GM18499 (cell line): ENCODE measurements around the gene NR2F1-AS1.

Source experiments
- ATAC-seq: cut with Tn5 transposase; IDR thresholded peaks from one replicate; pipeline ENCODE4 v1.9.1; 2021; ENCODE audit warnings: moderate number of reproducible peaks; ENCODE audit not compliant: insufficient read depth, unreplicated experiment

The NR2F1-AS1 gene

DNA sequence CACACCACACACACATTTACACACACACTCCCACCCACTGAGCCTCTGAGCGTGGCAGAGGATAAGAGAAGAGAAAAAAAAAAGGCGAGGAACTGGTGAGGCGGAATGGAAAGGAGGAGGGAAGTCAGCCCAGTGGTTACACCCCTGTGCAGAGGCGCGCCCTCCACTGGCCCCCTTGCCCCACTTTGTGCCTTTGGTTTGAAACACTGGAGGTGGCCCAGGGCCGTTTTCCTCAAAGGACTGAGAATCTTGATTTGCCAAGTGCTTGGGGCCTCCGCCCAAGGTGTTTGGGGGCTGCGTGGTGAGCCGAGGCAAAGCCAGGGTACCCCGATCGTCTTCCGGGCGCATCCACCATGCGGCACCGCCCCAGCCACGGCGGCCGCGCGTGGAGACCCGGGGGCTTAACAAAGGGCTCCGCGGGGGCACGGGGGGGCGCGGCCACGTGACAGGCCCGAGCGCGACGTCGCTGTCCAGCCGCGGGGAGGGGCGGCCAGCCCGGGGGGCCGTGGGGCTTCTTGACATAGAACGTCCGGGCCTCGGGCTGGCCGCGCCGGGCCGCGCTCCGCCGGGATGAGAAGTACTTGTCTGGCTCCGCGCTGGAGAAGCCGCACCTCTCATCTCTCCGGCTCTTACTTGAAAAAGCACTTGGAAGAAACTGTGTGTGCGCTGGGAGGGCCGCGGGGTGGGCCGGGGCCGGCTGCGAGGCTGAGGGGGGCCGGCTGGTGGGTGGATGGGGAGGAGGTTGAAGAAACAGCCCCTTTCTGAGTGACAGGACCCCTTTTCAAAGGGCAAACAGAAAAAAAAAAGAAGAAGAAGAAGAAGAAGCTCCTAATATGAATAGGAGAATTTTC lies 23.0 kb upstream of the NR2F1-AS1 start:
- ATAC-seq, result no peak

DNA sequence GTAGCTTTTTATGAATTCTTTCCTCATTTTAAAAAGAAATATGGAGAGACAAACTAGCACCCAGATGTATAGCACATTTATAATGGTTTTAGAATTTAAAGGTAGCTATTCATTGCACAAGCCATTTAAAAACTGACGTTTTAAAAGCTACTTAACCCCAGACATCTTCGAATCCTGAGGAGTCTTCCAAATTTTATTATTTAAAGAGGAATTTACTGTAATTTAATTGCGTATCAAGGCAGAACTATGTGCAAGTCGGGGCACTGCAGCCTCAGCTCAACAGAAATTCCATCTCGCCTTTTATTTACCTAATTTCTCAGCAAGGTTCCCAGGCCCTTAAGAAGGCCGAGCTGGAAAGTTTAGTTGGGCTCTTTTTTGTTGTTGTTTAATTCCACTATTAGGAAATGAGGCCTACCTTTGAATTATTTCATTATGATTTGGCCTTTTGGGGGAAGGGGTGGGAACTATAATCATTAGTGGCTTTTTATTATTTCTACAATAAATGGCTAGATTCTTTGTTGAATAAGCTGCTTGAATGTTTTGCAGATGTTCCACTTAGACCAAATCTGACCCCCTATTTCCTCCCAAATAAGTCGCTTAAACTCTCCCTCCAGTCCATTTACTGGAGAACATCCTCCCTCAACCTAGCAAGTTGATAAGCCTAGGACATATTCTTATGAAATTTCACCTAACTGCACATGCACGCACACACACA lies 22.2 kb upstream of the NR2F1-AS1 start:
- no peak for ATAC-seq

DNA sequence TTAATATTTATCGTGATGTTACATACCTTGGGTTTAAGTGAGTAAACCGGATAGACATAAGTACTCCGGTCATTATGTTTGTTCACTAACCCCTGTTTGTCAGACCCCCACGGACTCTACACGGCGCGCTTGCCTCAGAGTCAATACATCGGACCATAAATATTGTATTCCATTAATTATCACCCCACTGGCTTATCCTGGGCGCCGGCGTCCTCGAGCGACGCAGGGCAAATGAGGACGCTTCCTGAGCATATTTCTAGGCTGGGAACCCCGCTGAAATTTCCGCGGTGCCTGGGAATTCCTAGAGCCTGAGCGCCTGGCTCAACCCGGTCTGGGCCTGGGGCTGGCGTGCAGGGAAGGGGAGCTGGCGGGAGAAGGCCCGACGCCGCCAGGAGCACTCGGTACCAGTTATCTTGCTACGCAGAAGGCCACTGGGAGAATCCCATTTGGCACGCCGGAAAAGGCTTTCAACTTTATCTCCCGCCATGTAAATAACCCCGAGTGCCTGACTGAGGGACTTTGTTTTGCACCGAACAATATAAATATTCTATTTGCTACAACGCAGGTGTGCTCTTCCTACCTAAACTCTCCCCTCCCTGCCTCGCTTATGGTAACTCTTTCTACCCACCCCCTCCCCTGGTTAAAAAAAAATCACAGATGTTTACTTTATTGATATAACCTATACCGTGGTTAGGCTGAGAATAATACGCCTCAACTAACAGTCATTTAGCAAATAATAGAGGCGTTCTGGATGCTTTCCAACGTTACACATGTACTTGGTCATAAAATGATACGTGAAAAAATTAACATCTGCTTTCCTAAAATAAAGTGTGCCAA lies 21.4 kb upstream of the NR2F1-AS1 start:
- no peak for ATAC-seq

DNA sequence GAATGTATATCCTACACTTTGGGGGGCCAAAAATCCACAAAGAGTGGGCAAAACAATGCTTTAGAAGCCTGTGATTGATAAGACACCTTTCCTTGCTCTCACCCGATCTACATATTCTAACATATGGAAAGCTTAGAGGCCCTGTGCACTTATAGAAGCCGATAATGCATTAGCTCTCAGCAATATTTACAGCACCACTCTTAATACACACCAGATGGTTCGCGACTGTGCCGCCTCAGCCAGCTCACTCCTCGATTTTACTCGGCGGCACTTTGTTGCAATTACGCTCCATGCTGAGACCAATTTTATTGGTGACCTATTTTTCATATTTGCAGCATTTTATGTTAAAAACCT lies 20.8 kb upstream of the NR2F1-AS1 start:
- no peak for ATAC-seq

DNA sequence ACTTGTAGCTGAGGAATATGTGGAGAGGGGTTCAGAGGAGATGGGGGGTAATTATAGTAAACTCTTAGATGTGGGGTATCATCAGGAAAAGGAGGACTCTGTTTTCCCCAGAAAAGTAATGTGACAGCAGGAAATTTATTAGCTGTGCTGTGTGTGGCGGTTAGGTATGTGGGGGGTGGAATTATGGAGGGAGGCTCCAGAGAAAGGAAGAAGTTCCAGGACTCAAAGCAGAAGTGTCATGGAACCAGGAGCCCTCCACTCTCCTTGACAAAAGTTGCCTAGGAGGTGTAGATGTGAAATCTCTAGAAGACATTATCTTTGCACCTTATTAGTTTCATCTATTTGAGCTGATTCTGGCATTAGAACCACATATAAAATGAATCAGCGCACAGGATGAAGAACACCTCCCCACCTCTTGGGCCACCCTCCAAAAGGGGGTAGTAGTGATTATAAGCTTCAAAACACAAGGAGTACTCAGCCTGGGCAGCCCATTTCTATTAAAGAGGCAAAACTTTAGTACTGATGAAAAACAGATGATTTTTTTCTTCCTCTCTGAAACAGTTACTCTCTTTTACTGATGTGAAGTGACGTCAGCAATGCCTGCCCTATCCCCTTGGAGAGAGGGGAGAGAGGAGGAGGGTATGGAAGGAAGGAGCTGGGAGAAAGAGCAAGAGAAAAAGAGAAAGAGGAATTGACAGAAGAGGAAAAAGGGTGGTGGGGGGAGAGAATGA lies 20.2 kb upstream of the NR2F1-AS1 start:
- ATAC-seq, result no peak

DNA sequence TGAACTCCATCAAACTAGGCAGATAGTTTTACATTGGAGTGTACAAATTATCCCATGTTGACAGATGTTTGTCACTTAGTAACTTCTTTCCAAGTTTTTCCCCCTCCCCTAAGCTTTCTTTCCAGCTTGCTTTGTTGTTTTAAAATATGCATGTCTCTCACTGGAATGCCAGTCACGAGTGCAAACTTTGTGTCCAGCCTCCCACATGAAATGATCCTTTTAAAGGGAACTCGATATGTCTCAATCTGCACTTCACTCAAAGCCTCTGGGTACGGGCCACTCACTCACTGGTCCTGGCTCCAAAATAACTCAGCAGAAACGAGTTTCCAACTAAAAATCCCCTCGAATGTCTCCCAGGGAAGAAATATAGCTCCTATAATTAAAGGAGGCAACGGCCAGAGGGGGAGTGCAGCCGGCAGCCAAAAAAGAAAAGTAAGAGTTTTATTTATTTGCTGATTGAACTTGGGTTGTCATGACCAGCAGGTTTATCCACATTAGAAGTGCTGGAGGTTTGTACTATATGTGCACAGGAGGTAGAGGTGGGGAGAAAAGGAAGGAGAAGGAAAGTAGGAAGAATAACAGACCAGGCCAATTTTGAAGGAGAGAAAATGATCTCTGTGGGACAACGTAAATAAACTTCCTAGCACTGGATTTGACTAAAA lies 19.5 kb upstream of the NR2F1-AS1 start:
- ATAC-seq, result no peak

DNA sequence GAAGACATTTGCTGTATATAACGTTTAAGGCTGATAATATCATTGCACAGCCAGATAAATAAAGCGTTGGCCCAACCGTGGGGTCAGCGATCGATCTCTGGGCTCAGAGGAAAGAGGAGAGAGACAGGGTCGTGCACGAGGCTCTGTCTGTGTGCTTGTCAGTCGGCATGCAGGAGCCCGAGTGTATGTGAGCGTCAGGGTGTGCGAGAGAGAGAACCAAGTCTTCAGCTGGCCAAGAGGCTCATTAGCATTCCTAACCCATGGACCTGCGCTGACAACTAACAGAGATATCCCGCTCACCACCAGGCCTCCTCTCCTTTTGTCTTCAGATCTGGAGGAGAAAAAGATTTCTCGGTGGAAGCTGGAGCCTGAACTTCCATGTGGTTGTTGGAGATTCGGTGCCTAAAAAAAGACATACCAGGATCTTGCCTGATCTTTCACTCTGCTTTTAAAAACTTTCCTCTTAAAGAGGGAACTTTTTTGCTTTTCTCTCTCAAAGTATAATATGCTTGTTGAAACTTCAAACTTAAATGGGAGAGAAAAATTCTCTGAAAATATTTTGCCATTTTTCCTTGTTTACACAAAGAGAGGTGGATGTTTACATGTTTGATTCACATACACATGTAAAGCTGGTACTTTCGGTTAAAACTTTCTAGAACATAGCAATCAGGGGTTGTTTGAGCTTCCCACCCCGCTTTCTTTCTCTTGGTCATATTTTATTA lies 18.5 kb upstream of the NR2F1-AS1 start:
- ATAC-seq, result no peak

DNA sequence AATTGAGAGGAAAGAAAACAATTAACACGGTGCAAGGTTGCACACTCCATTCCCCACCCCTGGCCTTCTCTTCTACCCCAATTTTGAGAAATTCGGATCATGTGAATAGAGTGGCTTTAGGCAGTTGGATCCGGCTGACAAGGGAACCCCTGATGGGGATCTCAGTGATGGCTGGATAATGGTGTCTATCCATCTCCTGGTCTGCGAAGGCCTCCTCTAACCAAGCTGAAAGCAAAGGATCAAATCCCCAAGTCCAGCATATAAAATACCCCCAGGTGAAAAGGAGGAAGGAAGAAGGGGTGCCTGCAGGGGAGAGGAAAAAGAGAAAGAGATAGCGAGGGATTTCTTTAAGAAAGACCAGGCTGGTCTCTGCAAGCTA lies 18.0 kb upstream of the NR2F1-AS1 start:
- no peak for ATAC-seq

DNA sequence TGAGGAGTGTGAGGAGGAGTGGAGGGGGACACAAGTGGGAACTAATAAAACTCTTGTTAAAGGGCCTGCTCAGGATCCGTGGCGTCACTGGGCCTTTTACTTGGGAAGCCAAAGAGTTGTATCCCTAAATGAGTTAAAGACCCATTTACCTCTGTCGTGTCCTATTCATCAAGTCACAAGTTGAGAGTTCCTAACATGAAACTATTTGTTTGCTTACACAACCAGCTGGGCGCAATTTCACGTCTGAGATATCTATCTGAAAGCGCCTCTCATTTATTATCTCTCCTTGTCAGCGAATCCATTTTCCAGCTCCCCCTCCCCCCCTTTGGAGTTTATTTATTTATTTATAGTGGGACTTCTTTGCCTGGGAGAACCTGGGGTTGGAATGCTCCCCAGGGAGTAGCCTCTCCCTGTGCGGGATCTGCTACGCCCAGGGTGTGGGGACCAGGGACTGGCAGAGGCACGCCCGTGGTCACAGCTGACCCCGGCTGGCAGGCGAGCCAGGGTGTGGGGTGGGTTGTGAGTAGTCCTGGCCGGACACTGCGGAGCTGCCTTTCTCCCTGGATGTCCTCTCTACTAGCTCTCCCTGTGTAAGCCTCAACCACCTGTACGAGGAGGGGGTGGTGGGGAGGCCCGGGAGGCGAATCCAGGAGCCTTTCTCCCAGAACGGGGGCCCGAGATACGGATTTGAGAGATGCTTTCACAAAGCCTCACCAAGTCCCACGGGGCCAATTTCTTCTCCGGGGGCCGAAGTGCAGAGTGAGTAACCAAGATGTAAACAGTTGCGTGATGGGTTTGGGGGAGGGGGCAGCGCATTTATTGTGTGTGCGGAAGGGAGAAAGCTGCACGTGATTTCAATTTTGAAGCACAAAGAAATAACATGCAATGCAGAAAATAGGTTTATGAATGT lies 17.3 kb upstream of the NR2F1-AS1 start:
- no peak for ATAC-seq

DNA sequence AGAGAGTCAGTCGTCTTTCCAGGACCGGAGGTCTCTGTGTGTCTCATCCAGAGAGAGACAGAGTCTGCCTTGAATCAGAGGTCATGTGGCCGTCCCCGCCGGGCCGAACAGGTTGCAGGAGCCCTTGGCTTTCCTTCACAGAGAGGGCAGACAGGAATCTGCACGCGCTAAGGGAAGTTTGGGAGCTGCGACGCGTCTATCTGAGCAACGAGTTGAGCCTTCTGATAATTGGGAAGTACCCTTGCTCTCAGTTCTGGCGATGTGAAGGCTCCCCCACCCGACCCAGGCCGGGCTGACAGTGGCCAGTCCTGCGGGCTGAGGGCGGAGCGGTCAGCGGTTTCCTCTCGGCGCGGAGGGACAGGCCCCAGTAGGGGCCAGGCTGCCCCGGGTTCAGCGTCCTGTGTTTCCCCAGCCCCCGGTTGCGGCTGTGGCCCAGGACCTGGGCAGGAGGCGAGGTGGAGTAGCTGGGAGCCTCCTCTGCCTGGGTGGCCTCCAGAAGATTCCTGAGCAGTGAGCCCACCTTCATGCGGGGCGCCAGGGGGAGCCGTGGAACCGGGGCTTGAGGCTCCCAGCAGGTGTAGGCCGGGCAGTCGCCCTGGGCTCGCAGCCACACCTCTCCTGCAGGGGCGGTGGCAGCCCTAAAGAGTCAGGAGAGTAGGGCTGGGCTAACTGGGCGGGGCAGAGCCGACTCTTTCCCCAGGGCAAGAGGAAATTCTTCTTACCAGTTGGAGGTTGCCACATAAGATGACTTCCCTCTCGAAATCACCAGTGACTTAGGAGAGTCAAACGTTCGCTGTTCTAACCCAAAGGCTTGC lies 15.9 kb upstream of the NR2F1-AS1 start:
- no peak for ATAC-seq

DNA sequence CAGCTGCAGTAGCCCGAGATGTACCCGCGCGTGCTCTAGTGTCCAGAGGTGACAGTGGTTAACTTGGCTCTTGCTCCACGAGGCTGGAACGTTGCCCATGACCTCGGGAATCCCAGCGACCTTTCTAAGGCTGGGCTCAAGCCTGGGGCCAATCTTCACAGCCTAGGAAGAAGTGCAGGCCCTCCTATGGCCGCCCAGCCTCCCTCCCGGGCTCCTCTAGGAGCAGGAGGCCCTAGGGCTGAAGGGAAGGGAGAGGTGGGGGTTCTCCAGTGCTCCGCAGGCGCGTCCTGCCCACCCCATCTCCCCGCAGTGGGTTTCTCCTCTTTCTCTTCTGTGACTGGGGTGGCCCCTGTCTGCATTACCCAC lies 15.3 kb upstream of the NR2F1-AS1 start:
- no peak for ATAC-seq

DNA sequence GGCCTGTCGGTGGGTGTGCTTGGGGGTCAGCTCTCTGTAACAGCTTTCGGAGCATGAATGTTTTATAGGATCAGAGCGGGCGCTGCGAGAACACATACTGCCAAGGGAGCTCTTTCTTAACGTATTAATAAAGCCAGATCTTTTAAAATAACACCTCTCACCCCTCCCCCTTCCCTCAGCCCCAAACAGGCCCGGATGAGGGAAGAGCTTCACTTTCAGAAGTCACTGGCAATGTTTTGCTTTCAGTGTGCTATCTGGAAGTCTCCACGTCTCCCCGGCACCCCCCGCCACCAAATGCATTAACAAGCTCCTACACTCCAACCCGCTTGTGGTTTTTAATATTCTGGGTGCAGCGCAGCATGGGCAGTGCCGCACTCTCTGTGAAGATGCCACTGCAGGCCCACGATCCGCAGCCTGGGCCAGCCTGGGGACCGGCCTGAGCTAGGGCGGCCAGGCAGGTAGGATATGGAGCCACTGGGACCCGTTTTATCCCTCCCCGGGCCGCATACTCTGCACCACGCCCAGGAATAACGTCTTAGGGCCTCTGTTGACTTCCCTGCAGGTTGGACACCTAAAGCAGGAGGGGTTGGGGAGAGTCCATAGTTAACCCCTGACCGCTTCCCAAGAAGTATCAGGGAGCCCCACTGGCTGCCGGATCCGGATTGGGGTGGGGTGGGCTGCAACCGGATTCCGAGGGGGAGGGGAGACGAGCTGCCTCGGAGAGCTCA lies 14.6 kb upstream of the NR2F1-AS1 start:
- ATAC-seq, result no peak

DNA sequence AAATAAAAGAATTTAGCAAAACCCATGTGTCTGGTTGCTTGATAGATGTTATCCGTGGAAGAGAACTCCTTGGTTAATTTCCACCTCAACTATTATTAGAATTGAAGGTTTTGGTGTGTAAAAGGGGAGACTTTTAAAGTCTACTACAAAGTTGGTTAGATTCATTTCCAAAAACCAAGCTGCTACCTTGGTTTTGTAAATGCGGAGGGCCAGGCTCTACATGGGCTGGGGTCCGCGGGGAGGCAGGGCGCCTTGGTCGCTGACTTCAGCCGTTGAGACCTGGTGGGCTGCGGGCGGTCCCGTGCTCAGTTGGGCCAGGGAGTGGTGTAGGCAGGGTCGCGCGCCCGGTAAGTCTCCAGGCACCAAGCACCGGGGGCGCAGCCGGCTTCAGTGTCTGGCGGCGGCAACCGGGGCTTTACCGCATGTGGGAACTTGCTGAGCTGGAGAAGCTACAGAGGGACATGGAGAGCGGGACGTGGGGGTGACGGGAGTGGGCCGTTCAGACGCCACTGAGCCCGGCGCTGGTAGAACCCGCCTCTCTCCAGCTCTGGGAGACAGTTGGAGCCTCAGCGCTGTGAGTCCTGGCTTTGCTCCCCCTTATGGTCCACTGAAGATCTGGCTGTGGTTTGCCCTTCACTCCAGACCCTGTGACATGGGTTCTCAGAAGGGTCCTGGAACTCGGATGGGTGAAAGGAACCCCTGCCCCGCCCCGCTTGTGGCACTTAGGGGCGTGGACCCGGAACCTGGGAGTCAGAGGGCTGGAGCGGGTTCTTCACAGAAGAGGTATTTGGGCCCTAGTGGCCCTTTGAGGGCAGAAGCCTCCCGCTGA lies 13.8 kb upstream of the NR2F1-AS1 start:
- no peak for ATAC-seq

DNA sequence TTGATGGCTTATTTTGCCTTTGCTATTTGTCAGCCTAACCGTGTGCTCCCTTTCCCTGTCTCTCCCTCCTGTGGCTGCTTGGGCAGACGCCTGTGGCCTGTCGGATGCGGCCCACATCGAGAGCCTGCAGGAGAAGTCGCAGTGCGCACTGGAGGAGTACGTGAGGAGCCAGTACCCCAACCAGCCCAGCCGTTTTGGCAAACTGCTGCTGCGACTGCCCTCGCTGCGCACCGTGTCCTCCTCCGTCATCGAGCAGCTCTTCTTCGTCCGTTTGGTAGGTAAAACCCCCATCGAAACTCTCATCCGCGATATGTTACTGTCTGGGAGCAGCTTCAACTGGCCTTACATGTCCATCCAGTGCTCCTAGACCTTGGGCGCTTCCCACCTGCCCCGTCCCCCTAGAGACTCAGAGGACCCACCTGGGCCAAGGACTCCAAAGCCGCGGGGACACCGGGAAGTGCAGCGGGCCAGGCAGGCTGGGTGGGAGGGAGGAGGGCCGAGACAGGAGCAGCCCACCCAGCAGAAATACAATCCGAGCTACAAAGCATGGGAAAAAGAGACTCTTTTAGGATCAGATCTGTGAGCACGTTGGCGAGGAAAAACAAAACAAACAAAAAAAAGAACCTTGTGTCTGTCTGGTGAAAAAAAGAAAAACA lies 12.6 kb upstream of the NR2F1-AS1 start:
- ATAC-seq, result no peak

DNA sequence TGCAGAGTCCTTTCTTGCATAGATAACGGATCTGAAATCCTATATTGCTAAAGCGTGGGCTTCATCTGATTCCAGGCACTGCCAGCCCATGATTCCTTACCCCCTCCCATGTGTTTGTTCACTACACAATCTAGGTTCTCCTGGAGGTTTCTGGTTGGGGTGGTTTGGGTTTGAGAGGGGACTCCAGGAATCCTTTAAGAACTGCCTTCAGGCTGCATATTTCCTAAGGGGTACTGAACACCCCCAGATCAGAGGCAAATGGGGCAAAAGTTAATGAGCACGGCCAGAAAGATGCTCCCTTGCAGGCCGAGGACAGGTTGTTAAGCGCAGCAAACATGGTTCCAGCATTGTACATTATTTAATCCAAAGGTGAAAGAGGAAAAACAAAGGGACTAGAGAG lies 11.9 kb upstream of the NR2F1-AS1 start:
- ATAC-seq, result no peak
